ENCODE results near the gene ROBO2.

The ROBO2 gene

DNA sequence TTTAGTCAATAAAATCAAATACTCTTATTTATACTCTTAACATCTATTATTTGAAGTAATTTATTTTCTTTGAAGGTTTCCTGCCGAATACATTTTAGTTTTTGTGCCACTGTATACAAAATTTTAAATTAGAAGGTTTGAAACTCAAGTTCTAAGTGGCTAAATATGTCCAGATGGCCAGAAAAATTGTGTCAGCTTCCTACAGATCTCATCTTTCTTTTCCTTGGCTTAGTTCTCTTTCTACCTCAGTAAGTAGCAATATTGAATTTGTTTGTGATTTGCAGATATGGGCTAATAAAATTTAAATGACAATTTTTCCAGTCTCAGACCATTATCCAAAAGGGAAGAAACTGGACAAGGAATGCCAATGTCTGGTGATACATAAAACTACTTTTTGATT lies 452.1 kb downstream of the ROBO2 start:
- DNase-seq (ENCODE audit: low read depth), result no peak

- DNase-seq (ENCODE audit: low read depth), result no peak
Measured at GRCh38 chr3:77500721-77501120, 460.8 kb downstream of the ROBO2 start.

DNA sequence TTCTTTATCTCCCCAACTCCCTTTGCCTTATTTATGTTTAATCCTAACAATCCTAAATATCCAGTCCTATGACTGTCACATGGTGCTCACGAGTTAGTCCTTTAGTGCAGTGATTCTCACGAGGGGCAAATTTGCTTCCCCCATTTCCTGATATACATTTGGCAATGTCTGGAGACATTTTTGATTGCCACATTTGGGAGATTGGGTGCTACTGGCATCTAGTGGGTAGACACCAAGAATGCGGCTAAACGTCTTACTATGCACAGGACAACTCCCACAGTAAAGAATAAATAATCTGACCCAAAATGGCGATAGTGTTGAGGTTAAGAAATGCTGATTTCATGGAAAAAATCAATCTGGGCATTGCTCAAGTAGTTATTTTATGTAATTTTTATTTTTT lies 466.5 kb downstream of the ROBO2 start:
- no peak for DNase-seq (ENCODE audit: low read depth)

DNA sequence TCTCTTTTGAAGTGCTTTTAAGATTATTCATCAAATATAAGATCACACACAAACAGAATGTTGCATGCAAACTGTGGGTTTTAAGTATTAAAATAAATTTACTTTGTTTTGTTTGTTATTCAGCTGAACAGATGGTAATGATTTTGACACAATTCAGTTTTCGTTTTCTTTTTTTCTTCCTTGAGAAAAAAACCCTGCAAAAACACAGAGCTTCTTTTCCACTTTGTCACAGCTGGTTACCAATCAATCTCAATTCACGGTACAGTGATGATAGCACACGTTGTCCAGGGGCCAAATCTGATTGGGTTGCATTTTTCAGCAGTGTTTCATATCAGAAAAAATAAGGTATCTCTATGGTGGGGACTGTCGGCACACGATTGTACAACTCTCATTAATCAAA lies 473.6 kb downstream of the ROBO2 start:
- no peak for DNase-seq (ENCODE audit: low read depth)

DNA sequence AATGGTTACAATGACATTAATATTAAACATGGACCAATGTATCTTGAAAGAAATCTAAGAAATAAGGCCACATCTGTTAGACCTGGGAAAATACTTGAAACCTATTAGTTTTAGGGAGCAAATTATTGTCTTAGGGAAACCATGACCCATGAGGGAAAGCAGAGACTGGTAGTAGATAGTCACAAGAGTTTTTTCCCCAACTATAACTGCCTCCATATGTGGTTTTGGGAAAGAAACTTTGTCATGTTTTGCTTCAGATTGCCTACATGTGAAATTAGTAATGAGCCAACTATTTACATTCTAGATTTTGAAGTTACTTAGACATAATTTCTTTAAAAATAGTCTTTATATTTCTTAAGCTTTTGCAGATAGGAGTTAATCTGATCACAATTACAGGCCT lies 474.9 kb downstream of the ROBO2 start:
- no peak for DNase-seq (ENCODE audit: low read depth)

DNA sequence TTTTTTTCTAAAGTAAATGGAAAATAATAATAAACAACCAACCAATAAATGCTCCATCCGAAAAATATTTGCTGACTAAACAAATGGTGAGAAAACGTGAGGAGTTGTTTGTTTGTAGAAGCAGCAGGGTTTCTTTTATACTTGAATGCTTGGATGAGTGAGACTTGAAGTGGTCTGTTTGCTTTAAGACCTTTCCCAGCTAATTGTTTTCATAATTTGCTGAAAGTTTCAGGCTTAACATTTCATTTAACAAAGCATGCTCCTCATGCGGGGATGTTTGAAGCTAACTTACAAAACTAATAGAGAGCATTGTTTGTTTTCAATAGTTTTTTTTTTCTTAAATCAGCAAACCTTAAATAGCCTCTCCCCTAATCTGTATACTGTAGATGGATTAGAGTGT lies 484.6 kb downstream of the ROBO2 start:
- no peak for DNase-seq (ENCODE audit: low read depth)

GRCh38 chr3:77524946-77525682 lies 485.2 kb downstream of the ROBO2 start:
- DNase-seq (ENCODE audit: low read depth), result no peak

- no peak for DNase-seq (ENCODE audit: low read depth)
Measured at GRCh38 chr3:77526573-77527113, 486.7 kb downstream of the ROBO2 start.

GRCh38 chr3:77529522-77529921 lies 489.6 kb downstream of the ROBO2 start:
- DNase-seq (ENCODE audit: low read depth), result no peak

DNA sequence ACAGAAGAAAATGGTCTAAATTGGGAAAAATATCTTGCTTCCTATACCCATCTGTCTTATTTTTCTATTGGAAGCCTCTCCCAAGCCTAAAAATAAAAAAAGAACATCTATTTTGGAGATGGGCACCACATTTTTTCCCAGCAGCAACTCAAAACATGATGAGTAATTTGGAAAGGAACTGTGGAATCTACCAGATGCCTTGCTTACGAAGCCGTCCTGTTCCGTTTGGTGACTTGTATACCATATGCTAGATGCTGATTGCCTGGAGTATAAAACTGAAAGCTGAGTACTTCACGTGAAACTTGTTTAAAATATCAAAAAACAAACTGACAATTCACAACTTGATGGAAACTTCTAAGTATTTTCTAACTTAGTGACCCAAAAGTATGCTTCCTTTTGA lies 491.0 kb downstream of the ROBO2 start:
- DNase-seq (ENCODE audit: low read depth), result no peak

GRCh38 chr3:77535116-77535515 lies 495.2 kb downstream of the ROBO2 start:
- DNase-seq (ENCODE audit: low read depth), result no peak

DNA sequence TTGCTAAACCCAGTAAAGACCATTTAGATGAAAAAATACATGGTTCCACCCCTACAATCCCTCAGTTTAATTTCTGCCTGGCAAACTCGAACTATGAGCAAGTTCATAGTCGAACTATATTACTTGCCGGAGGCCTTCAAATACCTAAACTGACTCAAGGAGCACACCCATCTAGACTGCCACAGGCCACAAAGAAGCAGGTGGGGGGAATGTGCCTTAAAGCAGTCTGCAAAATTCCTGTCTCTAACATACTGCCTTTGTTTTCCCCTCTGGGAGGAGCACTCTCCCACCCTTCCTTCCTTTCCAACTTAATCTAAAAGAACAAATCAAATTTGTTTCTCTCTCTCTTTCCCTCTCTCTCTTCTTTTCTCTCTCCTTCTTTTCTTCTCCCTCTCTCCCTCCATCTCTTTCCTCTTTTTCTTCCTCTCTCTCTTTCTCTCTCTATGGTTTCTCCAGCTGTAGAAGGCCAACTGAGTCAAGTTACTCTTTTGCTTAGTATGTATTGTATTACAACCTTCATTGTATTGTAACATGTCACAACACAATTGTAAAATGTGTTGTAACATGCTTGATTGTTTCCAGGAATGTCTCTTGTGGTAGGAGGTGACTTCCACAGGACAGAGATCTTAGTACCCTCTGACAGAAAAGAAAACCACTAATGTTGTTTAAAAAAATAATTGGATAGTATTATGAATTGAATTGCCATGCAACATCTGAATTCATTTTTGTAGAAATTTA lies 496.3 kb downstream of the ROBO2 start:
- no peak for DNase-seq (ENCODE audit: low read depth)

DNA sequence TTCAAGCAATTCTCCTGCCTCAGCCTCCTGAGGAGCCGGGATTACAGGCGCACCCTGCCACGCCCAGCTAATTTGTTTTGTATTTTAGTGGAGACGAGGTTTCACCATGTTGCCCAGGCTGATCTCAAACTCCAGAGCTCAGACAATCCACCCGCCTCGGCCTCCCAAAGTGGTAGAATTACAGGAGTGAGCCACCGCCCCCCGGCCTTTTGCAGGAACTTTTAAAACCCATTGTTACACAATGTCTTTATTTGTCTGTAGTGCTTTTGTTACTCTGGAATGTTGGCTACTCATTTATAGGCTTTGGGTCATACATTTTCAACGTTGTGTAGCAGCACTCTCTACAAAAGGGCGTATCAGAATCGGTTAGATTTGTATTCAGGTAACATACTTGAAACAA lies 499.1 kb downstream of the ROBO2 start:
- DNase-seq (ENCODE audit: low read depth), result no peak

- no peak for DNase-seq (ENCODE audit: low read depth)
Measured at GRCh38 chr3:77539677-77540076, 499.8 kb downstream of the ROBO2 start.

DNA sequence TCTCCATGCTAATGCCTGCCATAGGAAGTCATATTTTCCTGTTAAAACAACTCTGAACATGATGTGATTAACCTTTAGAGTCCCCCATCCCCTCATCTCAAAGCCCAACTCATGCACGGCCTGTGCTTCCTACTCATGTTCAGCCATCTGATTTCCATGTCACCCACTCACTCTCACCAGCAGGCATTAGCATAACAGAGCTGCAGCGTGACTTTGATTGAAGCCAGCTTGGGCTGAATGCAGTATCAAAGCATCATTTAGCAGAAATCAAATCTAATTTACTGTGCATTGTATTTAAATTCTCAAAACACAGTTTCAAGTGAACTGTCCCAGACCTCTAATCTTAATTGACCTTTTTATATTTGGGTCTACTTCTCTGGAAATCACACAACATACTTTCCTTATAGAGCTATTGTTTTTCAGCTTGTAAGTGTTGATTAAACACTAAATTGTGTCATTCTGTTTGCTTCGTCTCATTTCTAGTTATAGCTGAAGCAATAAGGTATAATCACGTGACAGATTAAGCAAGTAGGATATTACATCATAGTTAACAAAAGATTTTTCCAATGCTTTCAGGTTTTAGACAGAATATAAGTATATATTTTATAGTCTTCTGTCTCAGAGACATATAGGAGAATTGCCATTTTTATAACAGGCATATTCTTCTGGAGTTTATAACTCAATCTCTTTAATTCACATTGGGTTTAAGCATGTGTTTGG lies 501.5 kb downstream of the ROBO2 start:
- no peak for DNase-seq (ENCODE audit: low read depth)

DNA sequence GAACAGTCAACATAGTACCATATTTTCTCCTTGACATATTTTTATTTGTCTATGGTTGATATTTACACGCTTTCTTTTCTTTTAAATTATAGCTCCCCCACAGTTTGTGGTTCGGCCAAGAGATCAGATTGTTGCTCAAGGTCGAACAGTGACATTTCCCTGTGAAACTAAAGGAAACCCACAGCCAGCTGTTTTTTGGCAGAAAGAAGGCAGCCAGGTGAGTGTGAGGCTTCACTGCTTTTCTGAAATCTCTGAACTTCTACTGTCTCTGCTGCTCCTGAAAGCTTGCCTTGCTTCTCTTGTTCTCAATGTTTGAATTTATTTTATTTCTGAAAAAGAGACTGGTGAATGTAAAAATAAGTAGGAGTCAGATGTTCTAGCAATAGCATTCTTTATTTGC lies 506.3 kb downstream of the ROBO2 start:
- DNase-seq (ENCODE audit: low read depth), result no peak

- DNase-seq (ENCODE audit: low read depth), result no peak
Measured at GRCh38 chr3:77549034-77549433, 509.1 kb downstream of the ROBO2 start.

- DNase-seq (ENCODE audit: low read depth), result no peak
Measured at GRCh38 chr3:77553240-77553639, 513.3 kb downstream of the ROBO2 start.

DNA sequence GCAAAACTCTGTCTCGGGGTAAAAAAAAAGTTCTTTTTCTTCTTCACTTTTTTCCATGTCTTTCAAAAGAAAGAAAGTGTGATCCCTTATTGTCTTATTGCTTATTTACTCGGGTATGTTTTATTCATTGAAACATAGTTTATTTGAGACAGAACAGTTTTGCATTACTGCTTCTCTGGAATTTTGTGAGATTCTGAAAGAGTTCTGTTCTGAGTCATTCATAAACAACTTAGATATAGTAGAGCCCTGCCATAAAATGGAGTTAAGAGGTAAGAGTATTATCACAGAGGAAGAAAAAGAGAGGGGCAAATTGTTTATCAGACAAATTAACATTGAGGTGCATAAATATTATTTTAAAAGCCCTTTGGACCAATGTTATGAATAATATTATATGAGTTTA lies 522.2 kb downstream of the ROBO2 start:
- DNase-seq (ENCODE audit: low read depth), result no peak

DNA sequence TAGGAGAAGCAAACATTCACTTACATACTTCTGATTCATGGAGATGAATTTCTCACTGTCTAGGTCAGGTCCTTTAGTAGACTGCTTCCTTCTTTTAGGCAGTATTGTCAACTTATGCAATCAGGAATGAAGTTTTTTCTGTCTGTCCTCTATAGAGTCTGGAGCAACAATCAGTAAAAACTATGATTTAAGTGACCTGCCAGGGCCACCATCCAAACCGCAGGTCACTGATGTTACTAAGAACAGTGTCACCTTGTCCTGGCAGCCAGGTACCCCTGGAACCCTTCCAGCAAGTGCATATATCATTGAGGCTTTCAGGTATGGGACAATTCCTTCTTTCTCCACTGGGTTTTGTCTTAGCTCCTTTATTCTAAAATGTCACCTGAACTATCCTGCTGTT lies 523.1 kb downstream of the ROBO2 start:
- no peak for DNase-seq (ENCODE audit: low read depth)

GRCh38 chr3:77566055-77566454 lies 526.2 kb downstream of the ROBO2 start:
- no peak for DNase-seq (ENCODE audit: low read depth)

- no peak for DNase-seq (ENCODE audit: low read depth)
Measured at GRCh38 chr3:77571971-77572715, 532.2 kb downstream of the ROBO2 start.
